Gastroesophageal sphincter (tissue), 4 donors: ENCODE data around the gene CHKA. TPM values are rescaled to one million over a fixed set of nuclear protein-coding genes. Genes with fewer than 3 reads are reported as not detected.

Experiments used
- ATAC-seq: fragments of 150-250 bp; one replicate; pipeline ENCODE4 v1.9.1; 2016; ENCODE audit warnings: mild to moderate bottlenecking, moderate library complexity
- H3K27ac ChIP-seq, 4 donors: fragments of 200-600 bp; sonication (generic) in 3 of 4; 1 replicate in 3 of 4; 2 replicates in 1 of 4; pipeline ENCODE4 v1.5.1; 2016 to 2019
- H3K27me3 ChIP-seq: fragments of 200-600 bp; sonication (generic); one replicate; pipeline ENCODE4 v1.5.1; 2019
- H3K36me3 ChIP-seq, 2 donors: fragments of 200-600 bp; sonication (generic); one replicate each; pipeline ENCODE4 v1.5.1; 2019; ENCODE audit warnings: control low read depth in 1 of 2
- H3K4me1 ChIP-seq, 3 donors: fragments of 200-600 bp; sonication (generic); 1 replicate in 2 of 3; 2 replicates in 1 of 3; pipeline ENCODE4 v1.5.1; 2016 to 2019; ENCODE audit warnings: control low read depth in 2 of 3
- H3K4me3 ChIP-seq, 2 donors: fragments of 200-600 bp; sonication (generic); one replicate each; pipeline ENCODE4 v1.5.1; 2019; ENCODE audit warnings: mild to moderate bottlenecking in 1 of 2, moderate library complexity in 1 of 2
- H3K9me3 ChIP-seq, 3 donors: fragments of 200-600 bp; sonication (generic); one replicate each; pipeline ENCODE4 v1.5.1; 2017 to 2019; ENCODE audit warnings: control low read depth in 2 of 3
- EP300 ChIP-seq: sonication (generic); formaldehyde crosslinking; IDR thresholded peaks from one replicate; pipeline ENCODE4 v1.6.1; 2017; ENCODE audit warnings: antibody characterized with exemption, mild to moderate bottlenecking
- POLR2A ChIP-seq, 2 donors: fragments of 450-650 bp; IDR thresholded peaks; one replicate each; pipeline ENCODE4 v1.6.1; 2017; ENCODE audit warnings: antibody characterized with exemption in 2 of 2, mild to moderate bottlenecking in 2 of 2, moderate library complexity in 1 of 2
- POLR2AphosphoS5 ChIP-seq: sonication (generic); formaldehyde crosslinking; IDR thresholded peaks from one replicate; pipeline ENCODE4 v1.6.1; 2017; ENCODE audit warnings: antibody characterized with exemption
- WGBS, 2 donors: methylation state at CpG; one replicate each; pipeline ENCODE4 v1.1.5; 2018; ENCODE audit warnings: low coverage in 1 of 2; 5-methylcytosine and 5-hydroxymethylcytosine counted together
- total RNA-seq, 4 donors: library from RNA; depleted of rRNA; stranded (reverse); fragments of >200 nt; gene quantifications; one replicate each; pipeline ENCODE4 v1.1.0, GENCODE V29; 2016
- TF ChIP-seq, protein P1 (sequence below), 4 experiments: fragments of 200-600 bp in 2 of 4; fragments of 450-650 bp in 2 of 4; sonication (generic) in 1 of 4; IDR thresholded peaks; one replicate each; pipeline ENCODE4 v1.5.1; 2017 to 2019; ENCODE audit warnings: antibody characterized with exemption in 4 of 4, mild to moderate bottlenecking in 2 of 4, moderate library complexity in 2 of 4

Gene CHKA
- total RNA-seq, 4 donors from 2014 or later: 11.1 to 66.1 (median 33.9) TPM

DNA sequence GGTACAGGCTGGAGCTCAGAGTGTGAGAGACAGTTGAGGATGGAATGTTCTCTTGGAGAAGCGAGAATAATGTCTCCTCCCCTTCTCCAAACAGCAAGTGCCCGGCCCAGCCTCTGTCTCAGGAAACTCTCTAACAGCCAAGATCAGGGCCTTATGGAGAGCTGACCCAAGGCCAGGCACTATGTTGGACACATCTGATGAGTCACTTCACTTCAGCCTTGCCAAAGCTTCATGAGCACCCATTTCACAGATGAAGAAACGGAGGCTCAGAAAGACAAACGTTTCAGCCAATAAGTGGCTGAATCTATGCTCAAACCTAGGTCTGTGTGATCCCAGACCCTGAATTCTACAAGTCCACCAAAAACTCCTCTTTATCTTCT is 22.1 kb upstream of the CHKA start:
- Histone ChIP-seq H3K27ac (no peak overlapping the region), H3K4me3 (no peak overlapping the region), H3K27me3 (no peaks in the 10 kb centered on the region), H3K4me1 (peaks cover 0 to 19% (median 12%) of the 10 kb centered on the region in 3 donors), H3K9me3 (no peaks in the 10 kb centered on the region), H3K36me3 (no peaks in the 10 kb centered on the region)
- no peak for TF ChIP-seq POLR2A (IDR thresholded peaks at IDR 0.05)
- TF ChIP-seq, protein P1, sequence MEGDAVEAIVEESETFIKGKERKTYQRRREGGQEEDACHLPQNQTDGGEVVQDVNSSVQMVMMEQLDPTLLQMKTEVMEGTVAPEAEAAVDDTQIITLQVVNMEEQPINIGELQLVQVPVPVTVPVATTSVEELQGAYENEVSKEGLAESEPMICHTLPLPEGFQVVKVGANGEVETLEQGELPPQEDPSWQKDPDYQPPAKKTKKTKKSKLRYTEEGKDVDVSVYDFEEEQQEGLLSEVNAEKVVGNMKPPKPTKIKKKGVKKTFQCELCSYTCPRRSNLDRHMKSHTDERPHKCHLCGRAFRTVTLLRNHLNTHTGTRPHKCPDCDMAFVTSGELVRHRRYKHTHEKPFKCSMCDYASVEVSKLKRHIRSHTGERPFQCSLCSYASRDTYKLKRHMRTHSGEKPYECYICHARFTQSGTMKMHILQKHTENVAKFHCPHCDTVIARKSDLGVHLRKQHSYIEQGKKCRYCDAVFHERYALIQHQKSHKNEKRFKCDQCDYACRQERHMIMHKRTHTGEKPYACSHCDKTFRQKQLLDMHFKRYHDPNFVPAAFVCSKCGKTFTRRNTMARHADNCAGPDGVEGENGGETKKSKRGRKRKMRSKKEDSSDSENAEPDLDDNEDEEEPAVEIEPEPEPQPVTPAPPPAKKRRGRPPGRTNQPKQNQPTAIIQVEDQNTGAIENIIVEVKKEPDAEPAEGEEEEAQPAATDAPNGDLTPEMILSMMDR (IDR thresholded peaks at IDR 0.05): no peak
- TF ChIP-seq POLR2AphosphoS5: no peak
- no peak for TF ChIP-seq EP300
- WGBS, 2 donors: 80 to 90% methylated on average over 2 to 4 of the region's 4 CpGs
- no peak for ATAC-seq

DNA sequence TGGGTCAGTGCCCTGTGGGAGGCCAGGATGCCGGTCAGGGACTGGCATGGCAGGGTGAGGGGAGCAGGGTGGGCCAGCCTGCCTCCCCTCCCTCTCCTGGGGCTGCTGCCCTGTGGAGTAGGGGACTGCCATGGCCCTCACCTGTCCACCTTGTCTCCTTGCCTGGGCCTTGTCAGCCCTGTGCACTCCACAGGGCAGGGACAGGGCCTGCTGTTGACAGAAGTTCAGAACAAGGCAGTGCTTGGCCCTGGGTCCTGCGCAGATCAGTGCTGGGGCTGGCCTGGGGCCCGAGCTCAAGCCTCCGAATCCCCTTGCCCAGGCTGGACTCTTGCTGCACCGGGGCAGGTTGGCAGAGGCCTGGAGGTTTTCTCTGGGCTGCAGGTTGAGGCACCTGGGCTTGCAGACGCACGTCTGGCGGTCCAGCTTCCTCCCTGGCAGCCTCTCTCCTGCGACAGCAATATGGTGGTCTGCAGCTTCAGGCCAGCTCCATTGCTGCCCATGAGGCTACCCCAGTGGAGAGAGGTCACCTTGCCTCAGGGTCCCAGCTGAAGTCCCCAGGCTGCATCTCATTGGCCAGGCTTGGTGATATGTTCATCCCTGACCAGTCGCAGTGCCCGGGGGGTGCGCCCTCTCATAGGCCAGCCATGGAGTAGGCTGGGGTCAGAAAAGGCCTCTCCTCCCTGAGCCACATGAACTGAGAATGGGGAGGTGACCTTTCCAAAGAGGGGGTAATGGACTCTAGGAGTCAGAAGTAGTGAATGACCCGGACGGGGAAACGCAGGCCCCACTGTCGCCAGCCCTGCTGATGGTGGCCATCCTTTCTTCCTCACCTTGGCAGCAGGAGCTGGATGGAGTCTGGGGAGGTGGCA is 21.5 kb upstream of the CHKA start:
- H3K36me3 ChIP-seq: no peaks in the 10 kb centered on the region
- ATAC-seq: no peak

DNA sequence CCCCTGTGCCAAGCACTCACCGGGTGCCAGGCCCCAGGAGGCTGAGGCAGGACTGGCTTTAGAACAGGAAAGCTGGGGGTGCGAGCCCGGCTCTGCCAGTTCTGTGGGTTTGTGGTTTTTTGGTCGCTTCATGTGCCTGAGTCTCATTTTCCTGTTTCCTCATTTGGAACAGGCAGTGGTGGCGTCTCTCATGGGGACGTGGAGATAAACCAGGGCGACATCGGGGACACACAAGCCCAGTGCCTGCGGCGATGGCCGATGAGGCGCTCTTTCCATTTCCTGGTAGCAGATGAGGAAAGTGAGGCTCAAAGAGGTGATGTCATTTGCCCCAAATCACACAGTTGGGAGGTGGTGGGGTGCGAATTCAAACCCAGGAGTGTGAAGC is 20.8 kb upstream of the CHKA start:
- Histone ChIP-seq H3K9me3 (no peaks in the 10 kb centered on the region), H3K27me3 (no peaks in the 10 kb centered on the region), H3K27ac (no peak overlapping the region), H3K4me3 (no peak overlapping the region), H3K4me1 (peaks cover 0 to 16% (median 9%) of the 10 kb centered on the region in 3 donors), H3K36me3 (no peaks in the 10 kb centered on the region)
- no peak for ATAC-seq
- 40% methylated on average over 1 of the region's 13 CpGs; no CpG with 5 or more reads in 1 of the 2 donors for WGBS, 2 donors
- TF ChIP-seq, protein P1 (IDR thresholded peaks at IDR 0.05): no peak
- TF ChIP-seq EP300 (no peak), POLR2A (IDR thresholded peaks at IDR 0.05) (no peak), POLR2AphosphoS5 (no peak)

More for the DNA sequence above, 21.5 kb upstream of the CHKA start:
- no CpG with 5 or more reads among the region's 16 CpGs for WGBS, 2 donors
- peaks cover 0 to 19% (median 12%) of the 10 kb centered on the region in 3 donors for H3K4me1 ChIP-seq
- H3K9me3 ChIP-seq: no peaks in the 10 kb centered on the region
- no peak for TF ChIP-seq POLR2A (IDR thresholded peaks at IDR 0.05)
- no peak for TF ChIP-seq EP300
- no peak overlapping the region for H3K4me3 ChIP-seq
- no peaks in the 10 kb centered on the region for H3K27me3 ChIP-seq
- no peak overlapping the region for H3K27ac ChIP-seq

DNA sequence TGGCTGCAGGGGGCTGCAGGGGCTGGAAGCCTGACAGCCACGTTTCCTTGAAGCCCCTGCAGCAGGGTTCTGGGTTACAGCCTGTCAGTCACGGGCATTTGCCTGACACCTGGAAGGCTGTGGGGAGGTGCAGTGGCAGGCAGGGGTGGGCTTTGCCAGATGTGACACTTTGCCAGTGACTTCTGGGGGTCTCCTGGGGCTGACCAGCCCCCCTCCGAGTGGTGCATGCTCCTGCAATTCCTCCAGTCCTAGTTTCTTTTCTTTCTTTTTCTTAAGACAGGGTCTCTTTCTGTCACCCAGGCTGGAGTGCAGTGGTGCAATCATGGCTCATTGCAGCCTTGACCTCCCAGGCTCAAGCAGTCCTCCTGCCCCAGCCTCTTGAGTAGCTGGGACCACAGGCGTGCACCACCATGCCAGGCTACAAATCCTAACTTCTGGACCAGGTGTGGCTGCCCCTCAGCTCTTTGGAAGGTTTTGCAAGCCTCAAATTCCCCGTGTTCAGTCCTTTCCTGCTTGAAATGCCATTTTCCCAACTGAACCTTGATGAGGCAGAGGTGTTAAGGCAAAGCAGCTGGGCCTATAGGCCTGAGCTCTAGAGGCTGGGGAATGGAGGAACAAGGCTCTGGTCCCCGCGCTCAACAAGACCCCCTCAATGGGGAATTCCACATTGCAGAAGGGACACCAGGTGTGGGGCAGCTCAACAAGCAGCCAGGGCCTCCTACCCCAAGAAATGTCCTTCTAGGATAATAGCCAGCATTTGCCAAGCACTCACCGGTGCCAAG is 20.2 kb upstream of the CHKA start:
- H3K4me3 ChIP-seq: no peak overlapping the region
- no peaks in the 10 kb centered on the region for H3K9me3 ChIP-seq
- 87 to 100% methylated on average over 1 to 3 of the region's 8 CpGs for WGBS, 2 donors
- H3K27me3 ChIP-seq: no peaks in the 10 kb centered on the region
- peaks cover 0 to 10% (median 4%) of the 10 kb centered on the region in 3 donors for H3K4me1 ChIP-seq
- H3K27ac ChIP-seq: no peak overlapping the region
- TF ChIP-seq EP300 (no peak), POLR2A (IDR thresholded peaks at IDR 0.05) (no peak), POLR2AphosphoS5 (no peak)
- TF ChIP-seq, protein P1 (IDR thresholded peaks at IDR 0.05): no peak
- ATAC-seq: no peak
- no peaks in the 10 kb centered on the region for H3K36me3 ChIP-seq

DNA sequence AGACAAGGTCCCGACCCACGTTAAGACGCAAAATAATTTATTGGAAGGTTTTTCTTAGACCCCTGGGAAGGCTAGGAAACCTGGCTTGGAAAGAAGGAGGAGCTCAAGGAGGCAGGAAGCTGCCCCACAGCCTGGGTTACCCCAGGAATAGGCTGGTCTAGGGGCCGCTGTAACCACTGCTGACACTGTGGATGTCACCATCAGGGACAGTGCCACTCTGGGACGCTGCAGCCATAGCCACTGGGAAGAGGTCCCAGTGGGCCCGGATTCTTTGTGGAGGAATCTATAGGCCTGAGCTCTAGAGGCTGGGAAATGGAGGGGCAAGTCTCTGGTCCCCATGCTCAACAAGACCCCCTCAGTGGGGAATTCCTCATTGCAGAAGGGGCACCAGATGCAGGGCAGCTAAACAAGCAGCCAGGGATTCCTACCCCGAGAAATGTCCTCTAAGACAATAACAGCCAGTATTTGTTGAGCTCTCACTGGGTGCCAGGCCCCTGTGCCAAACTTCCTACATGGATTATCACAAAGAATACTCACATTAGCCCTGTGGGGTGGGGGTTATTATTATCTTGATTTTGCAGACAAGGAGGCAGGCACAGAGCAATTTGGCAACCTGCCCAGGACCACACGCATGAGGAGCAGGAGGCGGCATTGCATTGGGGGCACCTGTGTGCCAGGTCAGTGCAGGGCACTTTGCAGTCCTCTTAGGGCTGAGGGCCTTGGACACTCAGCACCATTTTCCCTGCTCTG is 19.5 kb upstream of the CHKA start:
- whole genome bisulfite sequencing, 2 donors: 97 to 100% methylated on average over 1 to 4 of the region's 9 CpGs
- Histone ChIP-seq H3K27me3 (no peaks in the 10 kb centered on the region), H3K4me1 (peaks cover 0 to 2% (median 0%) of the 10 kb centered on the region in 3 donors), H3K4me3 (no peak overlapping the region), H3K36me3 (no peaks in the 10 kb centered on the region), H3K27ac (no peak overlapping the region), H3K9me3 (no peaks in the 10 kb centered on the region)
- ATAC-seq: no peak
- TF ChIP-seq EP300: no peak
